ENCODE measurements around the gene GRIN1.

DNA sequence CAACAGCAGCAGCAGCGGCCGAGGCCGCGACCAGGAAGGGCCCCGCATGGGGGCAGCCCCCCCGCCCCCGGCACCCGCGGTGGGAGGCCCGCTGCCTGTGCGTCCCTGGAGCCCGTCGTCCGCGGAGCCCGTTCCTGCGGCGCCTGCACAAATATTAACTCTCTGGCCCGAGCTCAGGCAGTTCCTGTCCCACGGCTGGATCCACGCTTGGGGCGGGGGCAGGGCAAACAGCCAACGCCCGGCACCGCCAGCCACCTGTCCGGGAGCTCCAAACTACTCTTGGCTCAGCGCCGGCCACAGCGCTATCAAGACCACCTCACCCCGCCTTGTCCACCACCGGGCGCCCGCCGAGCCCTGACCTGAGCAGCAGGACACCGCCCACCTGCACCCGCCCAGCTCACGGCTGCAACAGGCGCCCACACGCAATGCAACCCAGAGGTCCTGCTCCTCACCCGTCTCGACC, 31.0 kb downstream of the GRIN1 start, which contains the start of gene LRRC26:
- TF ChIP-seq, protein P1, sequence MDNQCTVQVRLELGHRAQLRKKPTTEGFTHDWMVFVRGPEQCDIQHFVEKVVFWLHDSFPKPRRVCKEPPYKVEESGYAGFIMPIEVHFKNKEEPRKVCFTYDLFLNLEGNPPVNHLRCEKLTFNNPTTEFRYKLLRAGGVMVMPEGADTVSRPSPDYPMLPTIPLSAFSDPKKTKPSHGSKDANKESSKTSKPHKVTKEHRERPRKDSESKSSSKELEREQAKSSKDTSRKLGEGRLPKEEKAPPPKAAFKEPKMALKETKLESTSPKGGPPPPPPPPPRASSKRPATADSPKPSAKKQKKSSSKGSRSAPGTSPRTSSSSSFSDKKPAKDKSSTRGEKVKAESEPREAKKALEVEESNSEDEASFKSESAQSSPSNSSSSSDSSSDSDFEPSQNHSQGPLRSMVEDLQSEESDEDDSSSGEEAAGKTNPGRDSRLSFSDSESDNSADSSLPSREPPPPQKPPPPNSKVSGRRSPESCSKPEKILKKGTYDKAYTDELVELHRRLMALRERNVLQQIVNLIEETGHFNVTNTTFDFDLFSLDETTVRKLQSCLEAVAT (IDR thresholded peaks at IDR 0.05): no peak
- TF ChIP-seq POLR2AphosphoS5 (IDR thresholded peaks at IDR 0.05; ENCODE audit: low read length) (no peak), CHD2 (IDR thresholded peaks at IDR 0.05; ENCODE audit: borderline replicate concordance, low read depth, low read length) (no peak), CTCF (IDR thresholded peaks at IDR 0.05 in 2 of 3, conservative IDR thresholded peaks at IDR 0.05 in 1 of 3; ENCODE audit: control insufficient read depth in 2 of 3, extremely low read depth in 1 of 3, insufficient read depth in 1 of 3, low read depth in 3 of 3, low read length in 3 of 3) (no peak), POLR2A (IDR thresholded peaks at IDR 0.05; ENCODE audit: low read depth, low read length) (no peak), ATF3 (IDR thresholded peaks at IDR 0.05; ENCODE audit: borderline replicate concordance, extremely low read depth, low read depth, low read length) (no peak), MAX (IDR thresholded peaks at IDR 0.05; ENCODE audit: low read depth, low read length) (no peak), FOXK2 (IDR thresholded peaks at IDR 0.05) (no peak)
